Measurements from ENCODE around the gene BCAP31.

DNA sequence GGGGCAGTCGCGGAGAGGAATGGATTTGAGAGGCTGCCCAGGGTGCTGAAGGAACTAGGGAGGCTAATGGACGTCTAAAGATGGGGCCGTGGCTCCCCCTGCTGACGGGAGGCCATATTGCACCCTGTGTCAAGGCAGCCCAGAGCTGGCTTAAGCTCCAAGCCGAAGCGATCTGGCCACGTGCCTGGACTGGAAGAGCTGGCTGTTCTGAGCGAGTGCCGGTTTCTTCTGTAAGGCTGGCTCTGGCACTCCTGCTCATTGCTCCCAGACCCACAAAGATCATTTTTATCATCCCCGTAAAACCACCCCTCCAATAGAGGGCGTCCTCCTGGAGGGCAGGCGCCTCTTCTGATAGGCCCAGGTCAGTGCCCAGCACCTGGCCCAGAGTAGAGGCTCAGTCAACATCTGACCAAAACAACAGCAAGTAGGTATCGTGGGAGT is 56.2 kb downstream of the BCAP31 start:
- no peak for TF ChIP-seq EZH2 (IDR thresholded peaks at IDR 0.05; ENCODE audit: low read length, missing control alignments)
- TF ChIP-seq, protein P1, sequence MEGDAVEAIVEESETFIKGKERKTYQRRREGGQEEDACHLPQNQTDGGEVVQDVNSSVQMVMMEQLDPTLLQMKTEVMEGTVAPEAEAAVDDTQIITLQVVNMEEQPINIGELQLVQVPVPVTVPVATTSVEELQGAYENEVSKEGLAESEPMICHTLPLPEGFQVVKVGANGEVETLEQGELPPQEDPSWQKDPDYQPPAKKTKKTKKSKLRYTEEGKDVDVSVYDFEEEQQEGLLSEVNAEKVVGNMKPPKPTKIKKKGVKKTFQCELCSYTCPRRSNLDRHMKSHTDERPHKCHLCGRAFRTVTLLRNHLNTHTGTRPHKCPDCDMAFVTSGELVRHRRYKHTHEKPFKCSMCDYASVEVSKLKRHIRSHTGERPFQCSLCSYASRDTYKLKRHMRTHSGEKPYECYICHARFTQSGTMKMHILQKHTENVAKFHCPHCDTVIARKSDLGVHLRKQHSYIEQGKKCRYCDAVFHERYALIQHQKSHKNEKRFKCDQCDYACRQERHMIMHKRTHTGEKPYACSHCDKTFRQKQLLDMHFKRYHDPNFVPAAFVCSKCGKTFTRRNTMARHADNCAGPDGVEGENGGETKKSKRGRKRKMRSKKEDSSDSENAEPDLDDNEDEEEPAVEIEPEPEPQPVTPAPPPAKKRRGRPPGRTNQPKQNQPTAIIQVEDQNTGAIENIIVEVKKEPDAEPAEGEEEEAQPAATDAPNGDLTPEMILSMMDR (conservative IDR thresholded peaks at IDR 0.05 in 1 of 2, IDR thresholded peaks at IDR 0.05 in 1 of 2; ENCODE audit: low read depth in 1 of 2, low read length in 2 of 2), result peak; percentile 62 to 65
